Prostate gland (tissue), 2 donors: ENCODE measurements around the gene SUN5. TPM values are rescaled to one million over a fixed set of nuclear protein-coding genes. Genes with fewer than 3 reads are reported as not detected.

Experiments used
- DNase-seq: peaks from one replicate; pipeline ENCODE4 v3.0.0-alpha.2; 2019; ENCODE audit warnings: low spot score
- H3K27ac ChIP-seq, 2 donors: fragments of 200-600 bp; sonication (generic); 2 replicates each; pipeline ENCODE4 v1.5.1; 2017 to 2019
- H3K27me3 ChIP-seq: fragments of 200-600 bp; sonication (generic); replicated peaks from 2 replicates; pipeline ENCODE4 v1.5.1; 2019; ENCODE audit not compliant: insufficient read depth
- H3K36me3 ChIP-seq, 2 donors: fragments of 200-600 bp; sonication (generic); 1 replicate in 1 of 2; 2 replicates in 1 of 2; pipeline versions ENCODE4 v1.5.1 to v1.8.1; 2017 to 2019
- H3K4me1 ChIP-seq: fragments of 200-600 bp; sonication (generic); replicated peaks from 2 replicates; pipeline ENCODE4 v1.5.1; 2019
- H3K4me3 ChIP-seq, 2 donors: fragments of 200-600 bp; sonication (generic); 2 replicates each; pipeline ENCODE4 v1.5.1; 2017 to 2019
- H3K9me3 ChIP-seq: fragments of 200-600 bp; sonication (generic); 2 replicates; pipeline ENCODE4 v1.5.1; 2017
- POLR2A ChIP-seq: fragments of 450-650 bp; IDR thresholded peaks from one replicate; pipeline ENCODE4 v1.6.1; 2016; ENCODE audit warnings: antibody characterized with exemption, mild to moderate bottlenecking
- POLR2AphosphoS5 ChIP-seq: sonication (generic); formaldehyde crosslinking; IDR thresholded peaks from one replicate; pipeline ENCODE4 v1.6.1; 2017; ENCODE audit warnings: antibody characterized with exemption
- WGBS: methylation state at CpG from one replicate; pipeline ENCODE4 v1.1.5; 2018; 5-methylcytosine and 5-hydroxymethylcytosine counted together
- intact Hi-C: fragments of 100-400 bp; cut with DNase I; formaldehyde crosslinking; loops from one replicate; pipeline ENCODE4 v1.14.2; 2022
- total RNA-seq, 2 donors: library from RNA; depleted of rRNA; stranded (reverse); fragments of >200 nt; gene quantifications; one replicate each; pipeline ENCODE4 v1.1.0, GENCODE V29; 2016
- TF ChIP-seq, protein P1 (sequence below), 4 experiments: fragments of 200-600 bp in 2 of 4; fragments of 450-650 bp in 2 of 4; sonication (generic) in 2 of 4; IDR thresholded peaks; 1 replicate in 3 of 4; 2 replicates in 1 of 4; pipeline ENCODE4 v1.5.1; 2016 to 2019; ENCODE audit warnings: antibody characterized with exemption in 4 of 4, mild to moderate bottlenecking in 2 of 4, moderate library complexity in 2 of 4

Gene SUN5
- total RNA-seq, 2 donors from 2014 or later, result 4.7 TPM; not detected in 1

DNA sequence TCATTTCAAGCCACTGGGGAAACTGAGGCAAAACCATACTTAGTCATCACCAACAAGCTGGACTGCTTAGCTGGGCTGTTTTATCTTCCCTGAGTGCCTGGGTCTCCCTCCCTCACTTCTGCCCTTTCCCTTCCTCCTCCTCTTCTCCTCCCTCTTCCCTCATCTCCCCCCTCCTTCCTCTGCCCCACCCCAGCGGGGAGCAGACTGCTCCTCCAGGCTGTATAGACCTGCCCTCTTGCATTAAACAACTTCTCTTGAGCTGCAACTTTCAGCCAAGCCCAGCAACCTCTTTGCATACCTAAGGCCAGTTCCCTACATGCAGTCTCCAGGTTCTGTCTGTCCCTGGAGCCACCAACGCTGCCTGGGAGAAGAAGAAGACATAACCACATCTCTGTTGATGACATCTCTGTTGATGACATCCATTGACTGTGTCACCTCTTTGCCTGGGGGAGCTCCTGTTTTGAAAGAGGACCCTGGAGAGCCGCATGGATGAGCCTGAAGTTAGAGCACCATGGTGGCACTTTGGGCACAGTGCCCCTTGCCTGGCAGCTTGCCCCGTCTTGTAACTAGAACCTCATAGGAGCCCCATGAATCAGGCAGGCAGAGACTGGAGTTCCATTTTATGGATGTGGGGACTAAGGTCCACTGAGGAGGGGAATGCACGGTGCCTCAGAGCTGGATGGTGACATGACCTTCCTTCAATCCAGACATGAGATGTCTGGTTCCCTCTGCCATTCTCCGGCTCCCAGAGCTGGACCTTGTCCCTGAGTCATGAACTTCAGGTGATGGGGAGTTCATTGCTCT, 19.4 kb upstream of the SUN5 start:
- Histone ChIP-seq H3K27me3 (no peaks in the 10 kb centered on the region), H3K4me3 (no peak overlapping the region), H3K4me1 (no peaks in the 10 kb centered on the region), H3K9me3 (no peaks in the 10 kb centered on the region), H3K27ac (no peak overlapping the region), H3K36me3 (no peaks in the 10 kb centered on the region)
- intact Hi-C loops, result no loop called here
- no peak for TF ChIP-seq POLR2AphosphoS5
- TF ChIP-seq, protein P1, sequence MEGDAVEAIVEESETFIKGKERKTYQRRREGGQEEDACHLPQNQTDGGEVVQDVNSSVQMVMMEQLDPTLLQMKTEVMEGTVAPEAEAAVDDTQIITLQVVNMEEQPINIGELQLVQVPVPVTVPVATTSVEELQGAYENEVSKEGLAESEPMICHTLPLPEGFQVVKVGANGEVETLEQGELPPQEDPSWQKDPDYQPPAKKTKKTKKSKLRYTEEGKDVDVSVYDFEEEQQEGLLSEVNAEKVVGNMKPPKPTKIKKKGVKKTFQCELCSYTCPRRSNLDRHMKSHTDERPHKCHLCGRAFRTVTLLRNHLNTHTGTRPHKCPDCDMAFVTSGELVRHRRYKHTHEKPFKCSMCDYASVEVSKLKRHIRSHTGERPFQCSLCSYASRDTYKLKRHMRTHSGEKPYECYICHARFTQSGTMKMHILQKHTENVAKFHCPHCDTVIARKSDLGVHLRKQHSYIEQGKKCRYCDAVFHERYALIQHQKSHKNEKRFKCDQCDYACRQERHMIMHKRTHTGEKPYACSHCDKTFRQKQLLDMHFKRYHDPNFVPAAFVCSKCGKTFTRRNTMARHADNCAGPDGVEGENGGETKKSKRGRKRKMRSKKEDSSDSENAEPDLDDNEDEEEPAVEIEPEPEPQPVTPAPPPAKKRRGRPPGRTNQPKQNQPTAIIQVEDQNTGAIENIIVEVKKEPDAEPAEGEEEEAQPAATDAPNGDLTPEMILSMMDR (IDR thresholded peaks at IDR 0.05), result no peak
- TF ChIP-seq POLR2A, result no peak
- WGBS, result 67% methylated on average over 6 of the region's 6 CpGs
- no peak for DNase-seq

DNA sequence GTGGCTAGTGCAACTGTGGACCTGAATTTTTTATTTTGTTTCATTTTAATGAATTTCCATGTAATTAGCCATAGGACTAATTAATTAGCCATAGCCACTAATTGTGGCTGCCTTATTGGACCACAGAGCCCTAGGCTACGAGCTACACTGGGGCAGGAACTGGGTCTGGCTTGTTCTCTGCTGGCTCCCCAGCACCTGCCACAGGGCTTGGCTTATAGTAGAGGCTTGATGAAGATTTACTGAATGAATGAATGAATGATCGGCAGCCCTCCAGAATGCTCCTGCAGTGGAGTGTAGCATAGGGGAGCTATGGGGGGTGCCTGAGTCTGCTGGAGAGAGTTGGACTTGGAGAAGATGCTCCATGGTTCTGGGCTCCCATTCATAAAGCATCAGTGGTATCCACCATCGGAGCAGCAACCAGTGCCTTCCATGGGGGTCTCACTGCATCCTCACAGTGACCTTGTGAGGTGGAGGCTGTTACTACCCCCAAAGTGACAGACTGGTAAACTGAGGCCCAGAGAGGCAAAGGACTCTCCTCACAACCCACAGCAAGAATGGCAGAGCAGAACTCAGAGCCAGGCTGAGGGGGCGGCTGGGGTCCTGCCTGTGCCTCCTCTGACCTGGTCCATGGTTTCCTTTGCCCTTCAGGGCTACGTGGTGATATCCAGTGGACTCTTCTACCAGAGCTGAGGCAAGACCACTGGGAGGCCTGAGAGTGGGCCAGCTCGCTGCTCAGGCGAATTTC, 18.6 kb upstream of the SUN5 start:
- no peak overlapping the region for H3K4me3 ChIP-seq
- TF ChIP-seq POLR2AphosphoS5, result no peak
- no peak for TF ChIP-seq POLR2A
- intact Hi-C loops, result no loop called here
- no peaks in the 10 kb centered on the region for H3K9me3 ChIP-seq
- no peaks in the 10 kb centered on the region for H3K4me1 ChIP-seq
- no peak overlapping the region for H3K27ac ChIP-seq
- no peaks in the 10 kb centered on the region for H3K36me3 ChIP-seq
- no peak for DNase-seq
- no peaks in the 10 kb centered on the region for H3K27me3 ChIP-seq
- WGBS, result 97% methylated on average over 7 of the region's 7 CpGs

DNA sequence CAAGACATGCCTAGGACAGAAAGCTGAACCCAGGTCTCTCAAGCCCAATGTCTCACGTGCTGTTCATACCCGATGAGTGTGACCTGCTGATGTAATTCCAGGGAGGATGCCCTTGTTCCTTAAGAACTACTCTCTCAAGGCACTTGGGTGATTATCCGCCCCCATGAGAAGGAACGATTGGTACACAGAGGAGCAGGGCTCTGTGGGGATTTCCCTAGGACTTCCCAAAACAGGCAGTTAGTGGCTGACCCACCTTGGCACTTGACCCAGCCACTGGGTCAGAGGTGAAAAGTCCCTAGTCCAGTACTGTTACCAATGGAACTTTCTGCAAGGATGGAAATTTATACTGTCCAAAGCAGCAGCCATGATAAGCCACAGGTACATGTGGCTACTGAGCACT, 18.1 kb upstream of the SUN5 start:
- Histone ChIP-seq H3K27me3 (no peaks in the 10 kb centered on the region), H3K4me3 (no peak overlapping the region), H3K9me3 (no peaks in the 10 kb centered on the region), H3K36me3 (no peaks in the 10 kb centered on the region), H3K4me1 (no peaks in the 10 kb centered on the region), H3K27ac (no peak overlapping the region)
- intact Hi-C loops, result no loop called here
- no peak for DNase-seq
- WGBS, result 69% methylated on average over 4 of the region's 4 CpGs
- TF ChIP-seq, protein P1 (IDR thresholded peaks at IDR 0.05), result no peak
- TF ChIP-seq POLR2A (no peak), POLR2AphosphoS5 (no peak)

DNA sequence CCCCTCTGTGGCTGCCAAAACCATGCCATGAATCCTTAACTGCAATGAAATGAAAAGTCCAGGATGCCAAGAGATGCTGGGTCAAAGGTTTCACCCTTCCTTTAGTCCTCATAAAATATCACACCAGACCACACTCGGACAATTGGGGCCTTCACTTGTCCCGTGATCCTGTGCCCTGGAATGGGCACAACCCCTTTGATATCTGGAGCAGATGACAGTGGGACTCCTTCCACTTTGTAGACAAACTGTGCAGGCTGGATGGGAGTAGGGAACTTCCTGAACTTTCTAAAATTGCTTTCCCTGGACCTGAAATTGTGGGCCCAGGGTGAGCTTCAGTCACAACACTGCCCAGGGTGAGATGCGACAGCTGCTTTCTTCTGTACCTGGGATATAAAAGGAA, 17.6 kb upstream of the SUN5 start:
- no peaks in the 10 kb centered on the region for H3K36me3 ChIP-seq
- 66% methylated on average over 3 of the region's 3 CpGs for WGBS

More for the DNA sequence above, 17.6 kb upstream of the SUN5 start:
- Histone ChIP-seq H3K4me3 (no peak overlapping the region), H3K4me1 (no peaks in the 10 kb centered on the region), H3K9me3 (no peaks in the 10 kb centered on the region), H3K27me3 (no peaks in the 10 kb centered on the region), H3K27ac (no peak overlapping the region)
- intact Hi-C loops, result no loop called here
- no peak for DNase-seq
- TF ChIP-seq POLR2A, result no peak
- no peak for TF ChIP-seq POLR2AphosphoS5
- TF ChIP-seq, protein P1 (IDR thresholded peaks at IDR 0.05), result no peak
